Amniotic epithelial cell (primary cell): ENCODE results near the gene TRAPPC2L.
"Not testable (repeated sequence)": the region's sequence is repeated elsewhere in the genome, so short reads cannot be mapped to it uniquely, and the experiment has no call there.

Source experiments
- DNase-seq: peaks from one replicate; pipeline ENCODE4 v3.0.0-alpha.2; 2010; ENCODE audit warnings: low read depth

The TRAPPC2L gene

DNA sequence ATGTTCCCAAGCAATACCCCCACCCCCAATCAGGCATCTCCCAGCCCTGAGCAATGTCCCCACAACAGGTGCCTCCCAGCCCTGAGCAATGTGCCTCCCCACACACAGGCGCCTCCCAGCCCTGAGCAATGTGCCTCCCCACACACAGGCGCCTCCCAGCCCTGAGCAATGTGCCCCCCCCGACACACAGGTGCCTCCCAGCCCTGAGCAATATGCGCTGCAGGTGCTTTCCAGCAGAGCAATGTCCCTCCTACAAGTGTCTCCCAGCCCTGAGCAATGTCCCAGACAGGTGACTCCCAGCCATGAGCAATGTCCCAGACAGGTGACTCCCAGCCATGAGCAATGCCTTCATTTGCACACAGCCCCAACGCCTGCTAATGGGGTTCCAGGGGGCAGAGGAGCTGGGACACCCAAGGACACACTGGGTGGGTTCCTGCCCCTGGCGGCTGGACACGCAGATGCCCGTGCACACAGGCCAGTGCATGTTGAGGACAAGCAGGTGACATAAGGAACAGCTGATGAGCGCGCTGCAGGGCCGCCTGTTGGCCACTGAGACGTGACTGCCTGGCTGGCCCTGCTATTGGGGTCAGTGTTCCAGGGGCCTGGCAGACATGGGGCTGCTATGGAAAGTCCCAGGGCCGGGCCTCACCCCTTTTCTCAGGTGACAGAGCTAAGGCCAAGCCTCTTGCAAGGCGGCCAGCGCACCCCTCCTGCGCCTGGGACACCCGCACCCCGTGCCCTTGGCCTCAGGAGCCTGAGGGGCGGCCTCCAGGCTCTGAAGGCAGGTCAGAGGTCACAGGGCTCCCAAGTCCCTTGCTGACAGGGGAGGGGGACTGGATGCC is 36.4 kb downstream of the TRAPPC2L start:
- no peak for DNase-seq

DNA sequence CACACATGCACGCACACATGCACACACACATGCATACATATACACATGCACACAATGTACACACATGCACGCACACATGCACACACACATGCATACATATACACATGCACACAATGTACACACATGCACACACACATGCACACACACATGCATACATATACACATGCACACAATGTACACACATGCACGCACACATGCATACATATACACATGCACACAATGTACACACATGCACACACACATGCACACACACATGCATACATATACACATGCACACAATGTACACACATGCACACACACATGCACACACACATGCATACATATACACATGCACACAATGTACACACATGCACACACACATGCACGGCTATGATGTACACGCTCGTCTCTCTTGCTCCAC is 37.3 kb downstream of the TRAPPC2L start:
- not testable (repeated sequence) for DNase-seq

DNA sequence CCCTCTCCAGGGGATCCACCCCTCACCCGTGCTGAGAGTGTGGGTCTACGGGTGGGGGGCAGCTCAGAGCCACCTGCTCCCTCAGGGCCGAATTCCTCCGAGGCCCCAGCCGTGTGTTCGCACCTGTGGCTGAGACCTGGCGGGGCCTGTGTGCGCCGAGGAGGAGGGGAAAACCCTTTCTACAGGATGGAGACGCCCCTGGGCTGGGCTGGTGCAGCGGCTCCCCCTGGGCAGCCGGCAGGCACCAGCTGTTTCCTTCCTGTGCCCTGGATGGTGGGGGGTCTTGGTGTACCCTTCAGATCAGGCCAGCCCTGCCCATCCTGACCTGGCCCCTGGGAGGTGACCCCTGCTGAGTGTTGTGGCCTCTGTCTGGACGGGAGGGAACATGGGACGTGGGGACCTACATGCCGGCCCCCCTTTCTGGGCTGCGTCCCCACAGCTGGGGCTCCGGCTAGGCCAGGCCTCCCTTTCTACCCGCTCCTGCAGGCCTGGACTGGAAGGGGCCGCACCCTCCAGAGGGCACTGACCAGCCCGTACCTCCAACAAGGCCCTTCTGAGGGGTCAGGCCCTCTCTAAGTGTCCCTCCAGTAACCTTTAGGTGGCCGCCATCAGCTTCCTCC is 37.9 kb downstream of the TRAPPC2L start:
- DNase-seq: no peak

DNA sequence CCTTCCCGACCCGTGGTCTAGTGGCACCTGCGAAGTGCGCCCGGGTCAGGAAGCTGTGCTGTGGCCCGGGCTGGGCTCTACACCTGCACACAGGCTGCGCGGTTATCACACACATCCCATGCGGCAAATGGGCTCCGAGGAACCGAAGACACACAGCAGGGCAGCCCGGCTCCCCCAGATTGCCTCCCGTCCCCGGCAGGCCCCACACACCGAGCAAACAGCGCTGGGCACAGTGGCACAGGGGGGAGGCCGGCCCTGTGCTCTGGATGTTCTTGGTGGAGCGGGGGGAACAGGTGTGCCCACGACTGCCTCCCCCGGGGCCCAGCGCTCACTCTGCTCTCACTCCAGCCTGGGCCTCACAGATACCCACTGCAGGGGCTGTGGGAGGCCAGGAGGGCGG is 38.4 kb downstream of the TRAPPC2L start:
- no peak for DNase-seq

DNA sequence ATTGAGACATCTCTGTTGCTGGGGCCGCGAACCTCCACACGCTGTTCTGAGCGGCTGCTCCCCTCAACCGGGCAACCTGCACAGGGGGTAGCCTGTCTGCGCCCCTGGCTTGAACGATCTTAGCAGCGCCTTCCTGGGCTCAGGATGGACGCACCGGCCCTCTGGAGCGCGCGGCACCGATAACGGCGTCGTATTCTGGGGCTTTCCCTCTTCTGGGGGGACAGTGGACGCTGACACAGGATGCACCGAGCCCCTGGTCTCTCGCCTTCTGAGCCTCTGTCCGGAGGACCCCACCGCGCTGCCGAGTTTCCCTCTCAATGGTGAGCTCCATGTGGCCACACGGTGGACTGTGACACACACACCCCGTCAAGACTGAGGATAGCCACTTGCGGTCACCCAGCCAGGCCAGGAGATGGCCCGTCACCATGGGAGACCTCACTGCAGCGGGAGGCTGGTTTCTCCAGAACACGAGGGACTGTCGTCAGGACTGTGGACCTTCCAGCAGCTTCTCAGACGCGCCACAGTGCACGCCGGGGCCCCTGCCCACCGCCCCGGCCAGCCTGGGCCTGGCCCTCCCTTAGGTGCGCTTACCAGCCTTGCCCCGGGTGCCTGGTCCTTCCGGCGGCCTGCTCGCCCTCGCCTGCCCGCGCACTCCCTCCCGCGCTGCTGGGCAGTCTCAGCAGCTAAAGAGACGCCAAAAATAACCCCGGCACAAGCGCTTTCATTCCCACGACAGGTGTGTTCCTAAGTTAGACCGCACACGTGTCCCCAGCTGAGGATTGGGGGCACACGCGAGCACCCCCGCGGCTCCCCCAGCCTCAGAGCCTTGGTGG is 39.5 kb downstream of the TRAPPC2L start:
- no peak for DNase-seq

DNA sequence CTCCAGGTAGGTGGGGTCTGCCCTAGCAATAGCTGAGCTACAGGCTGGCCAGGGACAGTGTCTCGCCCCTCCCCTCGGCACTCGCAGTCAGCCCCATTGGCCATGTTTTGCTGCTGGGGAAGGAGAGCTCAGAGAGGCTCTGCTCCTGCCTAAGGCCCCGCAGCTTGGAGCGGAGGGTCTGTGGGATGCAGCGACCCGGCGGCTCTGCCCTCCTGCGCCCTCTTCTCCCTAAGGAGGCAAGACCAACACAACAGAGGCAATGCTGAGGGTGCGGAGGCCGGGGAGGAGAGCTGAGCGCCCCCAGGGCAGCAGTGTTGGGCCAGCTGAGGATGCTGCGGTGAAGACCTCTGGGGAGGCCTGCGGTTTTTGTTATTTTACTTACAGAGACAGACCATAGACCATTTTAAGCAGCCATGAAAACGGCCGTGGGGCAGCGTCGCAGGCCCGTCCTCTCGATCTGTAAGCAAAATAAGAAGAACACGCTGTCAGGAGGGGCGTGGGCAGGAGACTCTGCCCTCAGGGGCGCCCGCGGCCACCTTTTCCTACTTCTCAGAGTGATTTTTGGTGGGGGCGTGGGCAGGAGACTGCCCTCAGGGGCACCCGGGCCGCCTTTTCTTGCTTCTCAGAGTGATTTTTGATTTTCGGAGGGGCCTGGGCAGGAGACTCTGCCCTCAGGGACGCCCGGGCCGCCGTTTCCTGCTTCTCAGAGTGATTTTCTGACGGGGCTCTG is 40.9 kb downstream of the TRAPPC2L start:
- no peak for DNase-seq

DNA sequence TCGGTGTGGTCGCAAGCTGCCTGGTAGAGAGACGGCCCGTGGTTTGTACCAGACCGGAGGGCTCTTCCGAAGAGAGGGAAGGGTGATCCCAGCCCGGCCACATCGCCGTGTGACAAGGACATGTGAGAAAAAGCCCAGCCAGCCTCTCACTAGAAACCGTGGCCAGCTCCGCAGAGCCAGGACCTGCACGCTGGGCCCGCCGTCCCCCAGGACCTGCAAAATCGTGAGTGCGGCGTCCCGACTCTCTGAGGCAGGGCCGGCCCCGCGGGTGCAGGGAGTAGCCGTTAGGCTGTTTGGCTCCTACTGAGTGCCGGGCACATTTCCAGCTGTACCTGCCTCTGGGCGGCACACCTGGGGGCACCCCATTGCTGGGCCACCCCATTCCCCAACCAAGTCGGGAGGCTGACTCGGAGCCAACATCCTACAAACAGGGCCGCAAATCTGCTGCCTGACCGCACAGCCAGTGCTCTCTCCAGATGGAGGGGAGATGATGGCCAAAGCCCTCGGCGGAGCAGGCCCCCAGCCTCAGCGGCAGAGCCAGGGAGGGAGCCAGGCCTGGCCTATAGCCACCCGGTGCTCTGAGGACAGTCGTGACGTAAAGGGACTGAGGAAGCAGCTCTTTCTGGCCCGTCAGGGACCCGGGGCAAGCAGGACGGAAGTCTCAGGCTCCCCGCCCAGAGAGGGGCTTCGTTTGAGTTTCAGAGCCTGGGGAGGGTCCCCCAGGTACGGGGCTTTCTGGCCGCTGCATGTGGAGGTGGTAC is 43.2 kb downstream of the TRAPPC2L start:
- no peak for DNase-seq

DNA sequence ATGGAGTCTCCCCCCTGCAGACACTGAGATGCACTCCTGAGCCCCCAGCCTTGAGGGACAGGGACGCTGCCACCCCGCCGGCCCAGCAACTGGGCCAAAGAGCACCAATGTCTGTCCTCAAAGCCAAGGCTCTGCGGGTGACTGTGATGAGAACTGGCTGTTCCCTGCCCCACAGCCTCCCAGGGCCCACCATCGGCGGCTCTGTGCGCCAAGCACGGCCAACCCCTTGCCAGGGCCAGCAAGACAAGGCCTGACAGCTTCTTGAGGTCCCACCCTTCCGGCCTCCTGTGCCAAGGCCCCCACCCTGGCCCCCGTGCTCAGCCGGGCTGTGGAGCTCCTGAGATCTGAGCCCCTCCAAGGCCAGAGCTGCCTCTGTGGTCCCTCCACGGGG is 43.7 kb downstream of the TRAPPC2L start:
- DNase-seq: no peak

DNA sequence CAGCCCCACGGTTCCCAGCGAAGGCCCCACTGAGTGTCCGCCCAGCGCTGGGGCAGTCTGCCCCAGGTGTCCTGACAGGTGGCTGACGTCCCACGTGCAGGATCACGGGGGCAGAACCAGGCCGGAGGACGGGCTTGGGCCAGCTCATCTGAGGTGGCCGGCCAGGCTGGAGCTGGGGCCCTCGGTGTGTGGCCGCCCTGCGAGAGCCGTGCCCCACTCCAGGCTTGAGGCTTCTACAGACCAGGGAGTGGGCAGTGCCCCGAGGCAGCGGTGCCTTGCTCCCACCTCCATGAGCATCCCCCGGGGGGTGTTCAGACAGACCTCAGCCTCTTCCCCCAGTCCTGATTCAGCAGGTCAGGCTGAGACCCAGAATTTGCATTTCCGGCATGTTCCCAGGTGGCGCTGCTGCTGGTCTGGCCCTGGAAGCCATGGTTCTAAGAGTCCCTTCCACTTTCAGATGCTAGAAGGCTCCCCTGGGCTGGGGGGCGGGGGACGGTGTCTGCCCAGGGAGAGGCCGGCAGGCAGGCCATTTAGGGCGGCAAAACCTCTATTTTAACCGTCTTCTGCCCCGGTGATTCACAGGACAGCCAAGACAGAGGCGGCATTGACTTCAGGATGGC is 44.9 kb downstream of the TRAPPC2L start:
- DNase-seq: no peak

DNA sequence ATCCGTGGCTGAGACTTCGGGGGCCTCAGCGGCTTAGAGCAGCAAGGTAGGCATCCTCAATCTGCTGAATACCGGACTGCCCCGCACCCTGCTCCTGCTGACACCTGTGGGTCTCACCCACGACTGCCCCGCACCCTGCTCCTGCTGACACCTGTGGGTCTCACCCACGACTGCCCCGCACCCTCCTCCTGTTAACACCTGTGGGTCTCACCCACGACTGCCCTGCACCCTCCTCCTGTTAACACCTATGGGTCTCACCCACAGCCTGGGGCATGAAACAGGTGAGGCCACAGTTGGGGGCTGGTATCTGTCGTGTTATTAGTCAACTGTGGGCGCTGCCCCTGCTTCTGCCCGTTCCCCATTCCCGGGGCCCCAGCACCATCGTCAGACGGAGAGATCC is 45.8 kb downstream of the TRAPPC2L start:
- DNase-seq: no peak

DNA sequence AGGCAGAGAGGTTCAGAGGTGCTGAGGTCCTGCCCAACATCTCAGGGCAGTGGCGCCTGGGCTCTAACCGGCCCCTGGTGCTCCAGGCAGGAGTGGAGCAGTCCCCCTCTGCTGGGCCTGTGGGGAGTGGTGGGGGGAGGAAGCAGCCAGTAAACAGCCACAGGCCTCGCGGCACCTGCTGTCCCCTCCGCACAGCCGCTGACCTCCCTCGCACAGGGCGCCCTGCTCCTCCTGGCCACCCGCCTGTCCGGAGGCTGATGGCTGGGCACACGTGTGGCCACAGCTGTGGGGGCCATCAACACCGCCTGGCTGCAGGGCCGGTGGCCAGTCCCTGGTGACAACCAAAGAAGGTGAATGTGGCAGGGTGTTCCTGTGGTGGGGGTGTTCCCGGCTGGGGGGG is 46.3 kb downstream of the TRAPPC2L start:
- no peak for DNase-seq

DNA sequence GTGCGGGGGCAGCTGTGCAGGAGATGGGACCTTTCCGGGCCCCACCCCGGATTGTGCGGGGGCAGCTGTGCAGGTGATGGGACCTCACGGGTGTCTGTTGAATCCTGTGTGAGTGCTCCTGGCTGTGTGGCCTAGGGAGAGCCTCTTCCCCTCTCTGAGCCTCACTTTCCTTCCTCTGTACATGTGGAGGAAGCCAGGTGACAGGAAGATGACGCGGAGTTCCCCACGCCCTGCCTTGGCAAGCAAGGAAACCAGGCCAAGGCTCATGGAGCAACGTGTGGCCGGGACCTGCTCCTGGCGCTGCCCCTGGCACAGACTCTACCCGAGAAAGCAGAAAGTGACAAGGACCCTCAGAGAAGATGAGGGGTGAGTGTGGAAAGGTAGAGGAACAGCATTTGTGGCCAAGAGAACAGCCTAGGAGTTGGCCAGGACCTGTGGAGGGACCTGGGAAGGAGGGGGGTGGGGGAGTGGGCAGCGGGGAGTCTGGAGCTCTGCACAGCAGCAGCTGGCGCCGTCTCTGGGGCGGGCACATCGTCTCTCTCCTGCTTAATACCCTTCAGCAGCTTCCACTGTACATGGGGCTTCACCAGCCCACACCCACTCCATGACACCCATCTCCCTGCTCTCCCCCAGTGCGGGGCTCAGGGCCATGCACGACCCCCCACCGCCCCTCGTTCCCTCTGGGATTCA is 47.9 kb downstream of the TRAPPC2L start:
- DNase-seq: no peak

DNA sequence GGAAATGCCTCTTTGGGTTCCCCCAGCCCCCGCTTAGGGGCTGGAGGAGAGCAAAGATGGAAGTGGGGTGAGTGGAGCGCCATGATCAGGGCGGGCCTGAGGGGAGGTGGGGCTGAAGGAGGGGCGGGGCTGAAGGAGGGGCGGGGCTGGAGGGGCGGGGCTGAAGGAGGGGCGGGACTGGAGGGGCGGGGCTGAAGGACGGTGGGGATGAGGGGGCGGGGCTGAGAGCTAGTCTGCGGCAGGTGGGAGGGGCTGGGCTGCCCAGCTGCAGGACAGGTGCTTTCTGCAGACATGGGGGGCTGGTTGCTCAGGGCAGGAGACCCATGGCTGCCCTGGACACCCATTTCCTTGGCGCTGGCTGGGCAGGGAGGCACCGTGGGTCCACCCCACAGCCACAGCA is 48.6 kb downstream of the TRAPPC2L start:
- DNase-seq: no peak

DNA sequence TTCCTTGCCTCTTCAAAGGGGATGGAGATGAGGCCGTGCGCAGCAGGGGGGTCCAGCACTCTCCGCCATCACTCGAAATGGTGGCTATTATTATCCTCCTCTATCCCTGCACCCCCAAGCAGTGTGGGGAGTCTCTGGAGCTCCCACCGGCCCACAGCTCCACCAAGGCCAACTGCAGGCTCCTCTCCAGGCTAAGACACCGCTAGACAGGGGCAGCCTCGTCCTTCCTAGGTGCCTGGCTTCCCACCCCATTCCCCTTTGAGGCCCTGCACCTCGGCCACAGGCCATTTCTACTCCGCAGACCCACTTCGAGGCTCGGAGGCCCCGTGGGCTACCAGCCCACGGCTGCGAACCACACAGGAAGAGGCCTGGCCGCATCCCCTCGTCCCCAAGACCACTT is 49.1 kb downstream of the TRAPPC2L start:
- no peak for DNase-seq

DNA sequence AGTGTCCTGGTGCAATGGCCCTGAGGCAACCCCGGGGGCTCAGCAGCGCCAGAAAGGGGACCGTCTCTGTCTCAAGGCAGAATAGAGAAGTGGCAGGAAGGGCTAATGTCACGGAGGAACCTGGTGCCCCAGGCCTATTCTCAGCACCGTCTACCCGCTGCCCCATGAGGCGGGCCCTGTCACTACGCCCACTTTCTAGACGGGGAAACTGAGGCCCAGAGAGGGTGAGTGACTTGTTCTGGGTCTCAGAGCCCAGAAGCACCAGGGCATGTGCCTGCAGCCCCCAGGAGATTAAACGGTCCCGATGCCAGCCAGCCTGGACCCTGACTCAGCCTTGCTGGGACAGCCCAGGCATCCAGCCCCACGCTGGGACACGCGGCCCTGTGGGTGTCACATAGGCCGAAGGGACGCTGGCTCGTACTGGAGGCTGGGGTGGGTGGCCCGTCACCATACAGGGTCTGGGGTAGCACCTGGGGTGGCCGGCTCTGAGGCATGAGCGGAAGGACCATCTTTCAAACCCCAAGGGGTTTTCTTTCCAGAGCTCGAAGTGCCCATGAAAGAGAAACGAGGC is 49.7 kb downstream of the TRAPPC2L start:
- no peak for DNase-seq

DNA sequence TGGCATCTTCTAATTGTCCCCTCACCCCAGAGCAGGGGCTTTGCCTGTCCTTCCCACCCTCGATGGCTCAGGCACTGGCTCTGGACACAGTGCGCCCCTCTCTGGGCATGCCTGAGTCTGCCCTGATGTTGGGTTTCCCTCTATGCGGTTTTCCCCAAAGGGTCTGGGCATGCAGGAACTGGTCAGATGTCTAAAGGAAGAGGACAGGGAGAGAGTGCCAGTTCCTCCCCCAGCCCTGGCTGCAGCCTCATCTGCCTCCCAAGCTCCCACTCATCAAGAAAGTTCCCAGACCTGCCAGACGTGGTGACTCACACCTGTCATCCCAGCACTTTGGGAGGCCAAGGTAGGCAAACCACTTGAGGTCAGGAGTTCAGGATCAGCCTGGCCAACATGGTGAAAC is 50.8 kb downstream of the TRAPPC2L start:
- DNase-seq: peak; percentile 70

DNA sequence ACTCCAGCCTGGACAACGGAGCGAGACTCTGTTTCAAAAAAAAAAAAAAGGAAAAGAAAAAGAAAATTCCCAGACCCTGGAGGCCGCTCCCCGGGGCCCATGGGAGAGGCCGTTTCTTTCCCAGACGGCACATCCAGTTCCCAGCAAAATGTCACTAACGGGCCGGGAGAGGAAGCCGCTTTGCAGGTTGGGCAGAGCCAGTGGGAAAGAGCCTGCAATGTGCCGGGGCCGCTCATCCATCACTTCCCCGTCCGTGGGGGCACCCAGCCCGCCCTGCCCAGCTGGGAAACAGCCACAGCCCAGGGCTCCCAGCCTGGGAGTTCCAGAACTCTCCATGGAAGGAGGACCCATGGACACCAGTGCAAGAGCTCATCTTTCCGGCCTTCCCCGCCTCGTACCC is 51.4 kb downstream of the TRAPPC2L start:
- no peak for DNase-seq

DNA sequence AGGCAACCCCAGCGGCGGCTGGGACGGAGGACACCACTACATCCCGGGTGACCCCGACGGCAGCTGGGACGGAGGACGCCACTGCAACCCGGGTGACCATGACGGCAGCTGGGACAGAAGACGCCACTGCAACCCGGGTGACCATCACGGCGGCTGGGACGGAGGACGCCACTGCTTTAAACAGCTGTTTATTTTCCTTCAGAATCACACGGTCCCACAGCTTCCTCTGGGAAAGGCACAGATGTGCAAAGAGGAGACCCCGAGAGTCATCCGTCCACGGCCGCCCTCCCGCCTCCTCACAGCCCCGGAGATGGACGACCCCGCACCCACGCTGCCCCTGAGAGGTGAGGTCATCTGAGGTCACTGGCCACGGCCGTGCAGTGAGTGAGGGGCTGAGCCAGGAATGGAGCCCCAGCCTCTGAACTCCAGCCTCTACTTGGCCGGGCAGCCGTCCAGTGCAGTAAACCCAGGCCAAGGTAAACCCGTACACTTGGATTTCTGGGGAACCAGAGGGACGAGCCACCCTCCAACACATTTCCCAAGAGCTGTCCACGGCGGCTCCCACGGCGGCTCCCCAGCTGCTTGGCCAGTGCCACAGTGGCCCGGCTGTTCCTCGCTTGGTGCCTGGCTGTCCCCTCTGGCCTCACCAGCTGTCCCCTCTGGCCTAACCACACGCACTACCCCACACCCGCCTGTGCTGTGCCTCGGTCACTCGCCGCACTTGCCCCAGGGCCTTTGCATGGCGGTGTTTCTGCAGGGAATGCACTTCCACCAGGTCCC is 52.7 kb downstream of the TRAPPC2L start:
- no peak for DNase-seq
